A549 (cell line): ENCODE data around the gene MLLT3. TPM values are rescaled to one million over a fixed set of nuclear protein-coding genes. Genes with fewer than 3 reads are reported as not detected.

ENCODE experiments used
- ATAC-seq, 2 experiments: fragments of 200-7000 bp in 1 of 2; fragments of >200 bp in 1 of 2; cut with Nextera tagmentation in 1 of 2; cut with Tn5 transposase in 1 of 2; 3 replicates each; pipeline versions ENCODE4 v1.8.0 to v1.9.1; 2018 to 2020; ENCODE audit warnings: mild to moderate bottlenecking in 1 of 2, moderate library complexity in 1 of 2
- CTCF ChIA-PET: fragments of 300-600 bp; sonication (Branson Sonifier 250); formaldehyde crosslinking; extraction: SDS; loops from one replicate; lab custom pipeline; 2021; ENCODE audit warnings: antibody characterized with exemption, inconsistent platforms; lab: Yijun Ruan, JAX
- POLR2A ChIA-PET: fragments of 350-600 bp; formaldehyde crosslinking; extraction: SDS; loops from one replicate; lab custom pipeline; 2021; ENCODE audit warnings: antibody characterized with exemption, inconsistent platforms; lab: Yijun Ruan, JAX
- DNase-seq, 2 experiments: peaks; one replicate each; pipeline versions ENCODE4 v3.0.0 to v3.0.0-alpha.2; 2011 to 2016; ENCODE audit warnings: low read depth in 1 of 2, low spot score in 1 of 2
- FAIRE-seq: peaks from 2 replicates; lab custom pipeline; 2011; peaks lifted over from hg19 to GRCh38; lab: Jason Lieb, UNC
- H3K27ac ChIP-seq, 2 experiments: fragments of >200 bp; sonication (Bioruptor Twin); formaldehyde crosslinking; 3 replicates each; pipeline ENCODE4 v1.5.1; 2016 to 2017
- H3K4me1 ChIP-seq: fragments of >200 bp; sonication (Bioruptor Twin); formaldehyde crosslinking; 3 replicates; pipeline ENCODE4 v1.6.1; 2016
- H3K4me2 ChIP-seq: fragments of >200 bp; sonication (Bioruptor Twin); formaldehyde crosslinking; 3 replicates; pipeline ENCODE4 v1.6.1; 2016
- H3K4me3 ChIP-seq: fragments of >200 bp; sonication (Bioruptor Twin); formaldehyde crosslinking; 3 replicates; pipeline ENCODE4 v1.5.1; 2016
- H3K9me3 ChIP-seq: fragments of >200 bp; sonication (Bioruptor Twin); formaldehyde crosslinking; 3 replicates; pipeline ENCODE4 v1.6.1; 2016
- BHLHE40 ChIP-seq: IDR thresholded peaks from 2 replicates; pipeline ENCODE4 v1.6.1; 2012; ENCODE audit warnings: low read depth, low read length, inconsistent platforms
- CBX2 ChIP-seq: fragments of 200-600 bp; sonication (generic); IDR thresholded peaks from 2 replicates; pipeline ENCODE4 v1.6.1; 2016; ENCODE audit warnings: low read depth, mild to moderate bottlenecking, borderline replicate concordance
- EHMT2 ChIP-seq: fragments of 200-600 bp; sonication (generic); IDR thresholded peaks from 2 replicates; pipeline ENCODE4 v1.6.1; 2016; ENCODE audit warnings: antibody characterized with exemption, low read depth, mild to moderate bottlenecking, moderate library complexity
- ELK1 ChIP-seq: fragments of 150-350 bp; IDR thresholded peaks from 2 replicates; pipeline ENCODE4 v1.6.1; 2014; ENCODE audit warnings: low read depth, mild to moderate bottlenecking, low read length
- EP300 ChIP-seq, 2 experiments: fragments of >200 bp; sonication (Bioruptor Twin); formaldehyde crosslinking; IDR thresholded peaks; 2 replicates in 1 of 2; 3 replicates in 1 of 2; pipeline ENCODE4 v1.6.1; 2016 to 2017
- HDAC2 ChIP-seq: fragments of 200-600 bp; sonication (generic); IDR thresholded peaks from 2 replicates; pipeline ENCODE4 v1.6.1; 2016
- HOXB5 ChIP-seq: fragments of 250-450 bp; sonication (Bioruptor Pico); IDR thresholded peaks from 2 replicates; pipeline ENCODE4 v1.5.0; 2020; ENCODE audit warnings: mild to moderate bottlenecking, moderate library complexity
- KDM1A ChIP-seq: fragments of 200-600 bp; sonication (generic); IDR thresholded peaks from 2 replicates; pipeline ENCODE4 v1.6.1; 2016; ENCODE audit warnings: low read depth, mild to moderate bottlenecking
- MAFK ChIP-seq: fragments of 450-650 bp; IDR thresholded peaks from 2 replicates; pipeline ENCODE4 v1.6.1; 2014; ENCODE audit not compliant: partially characterized antibody
- MAX ChIP-seq: IDR thresholded peaks from 2 replicates; pipeline ENCODE4 v1.6.1; 2012
- NPAS2 ChIP-seq: fragments of 250-450 bp; sonication (Bioruptor Pico); IDR thresholded peaks from 2 replicates; pipeline ENCODE4 v1.8.0; 2022; ENCODE audit warnings: mild to moderate bottlenecking, moderate library complexity, borderline replicate concordance
- NR3C1 ChIP-seq: fragments of >200 bp; sonication (Bioruptor Twin); formaldehyde crosslinking; IDR thresholded peaks from 3 replicates; pipeline ENCODE4 v1.6.1; 2017
- PBX3 ChIP-seq: IDR thresholded peaks from 2 replicates; pipeline ENCODE4 v1.6.1; 2012
- PHF8 ChIP-seq: fragments of 200-600 bp; sonication (generic); IDR thresholded peaks from 2 replicates; pipeline ENCODE4 v1.6.1; 2016; ENCODE audit warnings: low read depth, mild to moderate bottlenecking, antibody characterized with exemption, moderate library complexity, borderline replicate concordance
- POLR2A ChIP-seq: IDR thresholded peaks from 2 replicates; pipeline ENCODE4 v1.6.1; 2012; ENCODE audit warnings: mild to moderate bottlenecking, low read length
- POLR2AphosphoS2 ChIP-seq: conservative IDR thresholded peaks from 2 replicates; pipeline ENCODE4 v1.6.1; 2012; ENCODE audit warnings: low read length, improper control_type of control experiment, inconsistent platforms
- RCOR1 ChIP-seq: fragments of 150-350 bp; IDR thresholded peaks from 2 replicates; pipeline ENCODE4 v1.6.1; 2014; ENCODE audit warnings: antibody characterized with exemption, low read length, low read depth
- REST ChIP-seq: fragments of 200-600 bp; sonication (generic); IDR thresholded peaks from 2 replicates; pipeline ENCODE4 v1.6.1; 2016; ENCODE audit warnings: antibody characterized with exemption, mild to moderate bottlenecking, moderate library complexity
- RNF2 ChIP-seq: fragments of 200-600 bp; sonication (generic); IDR thresholded peaks from 2 replicates; pipeline ENCODE4 v1.6.1; 2016; ENCODE audit warnings: low read depth, mild to moderate bottlenecking, antibody characterized with exemption, moderate library complexity, borderline replicate concordance
- TP53 ChIP-seq: fragments of 250-450 bp; sonication (Bioruptor Pico); IDR thresholded peaks from 2 replicates; pipeline ENCODE4 v1.5.0; 2021; ENCODE audit warnings: mild to moderate bottlenecking, moderate library complexity
- ZSCAN20 ChIP-seq: fragments of 250-450 bp; sonication (Bioruptor Pico); IDR thresholded peaks from 2 replicates; pipeline ENCODE4 v1.8.0; 2022; ENCODE audit warnings: mild to moderate bottlenecking, moderate library complexity
- WGBS: methylation state at CpG from one replicate; pipeline ENCODE4 v1.1.6; 2017; ENCODE audit errors: missing lambda C conversion rate; 5-methylcytosine and 5-hydroxymethylcytosine counted together
- polyA plus RNA-seq, 4 experiments: library from polyadenylated mRNA; depleted of rRNA in 3 of 4; stranded (reverse); fragments of >200 nt; fragmentation: RNase III in 1 of 4; extraction: RNeasy Plus Mini Kit Qiagen cat#74134 plus additional on column Dnase treatment in 1 of 4; gene quantifications; 2 replicates in 3 of 4; 3 replicates in 1 of 4; pipeline ENCODE4 v1.2.3, GENCODE V29; 2011 to 2017
- TF ChIP-seq, protein P1 (sequence below): fragments of >200 bp; sonication (Bioruptor Twin); formaldehyde crosslinking; IDR thresholded peaks from 3 replicates; pipeline ENCODE4 v1.6.1; 2016

Gene MLLT3
- polyA plus RNA-seq, 2 of the 4 experiments (the other 2 are of a cell fraction): 14.3 to 47.6 TPM

DNA sequence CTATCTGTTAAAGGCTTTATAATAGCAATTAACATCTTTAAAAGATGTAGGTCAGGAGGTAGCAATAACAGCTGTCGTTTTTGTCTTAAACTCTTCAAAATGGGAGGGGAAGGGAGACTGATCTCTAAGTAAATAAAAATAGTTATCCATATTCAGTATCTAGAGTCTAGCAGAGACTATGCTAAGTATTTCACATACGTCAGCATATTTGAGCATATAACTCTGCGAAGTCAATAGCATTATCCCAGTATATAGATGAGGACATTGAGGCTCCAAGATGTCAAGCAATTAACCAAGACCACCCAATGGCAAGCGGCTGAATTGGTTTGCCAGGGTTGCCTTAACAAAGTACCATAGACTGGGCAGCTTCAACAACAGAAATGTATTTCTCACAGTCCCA is 316.8 kb downstream of the MLLT3 start:
- Histone ChIP-seq H3K4me1 (no peaks in the 10 kb centered on the region), H3K4me2 (no peak overlapping the region), H3K4me3 (no peak overlapping the region), H3K9me3 (no peaks in the 10 kb centered on the region), H3K27ac (no peak overlapping the region)
- CTCF ChIA-PET: no interaction called here
- WGBS: 58% methylated on average over 4 of the region's 4 CpGs
- FAIRE-seq (no peak), DNase-seq (no peak), ATAC-seq (no peak)
- TF ChIP-seq BHLHE40 (no peak), MAFK (peak; percentile 92)
- POLR2A ChIA-PET: no interaction called here

DNA sequence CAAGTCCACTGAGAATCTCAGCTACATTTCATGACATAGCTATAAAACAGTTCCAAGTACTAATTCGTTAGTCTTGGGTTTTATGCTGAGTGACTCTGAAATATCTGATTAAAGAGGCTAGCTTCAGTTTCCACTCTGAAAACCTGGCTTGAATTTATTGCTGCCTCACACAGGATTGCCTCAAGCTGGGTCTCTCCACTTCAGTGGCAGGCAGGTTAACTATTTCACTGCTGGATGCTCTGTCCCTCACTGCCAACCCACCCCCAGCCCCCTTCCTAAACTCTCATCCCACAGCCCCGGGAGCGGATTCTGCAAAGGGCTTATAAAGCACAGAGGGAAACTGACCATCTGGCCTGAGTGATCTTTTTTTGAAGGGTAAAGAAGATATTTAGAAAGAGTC is 318.3 kb downstream of the MLLT3 start:
- Histone ChIP-seq H3K27ac (no peak overlapping the region), H3K4me3 (no peak overlapping the region), H3K4me2 (no peak overlapping the region), H3K4me1 (no peaks in the 10 kb centered on the region), H3K9me3 (no peaks in the 10 kb centered on the region)
- FAIRE-seq (no peak), ATAC-seq (no peak), DNase-seq (no peak)
- CTCF ChIA-PET: no interaction called here
- POLR2A ChIA-PET: no interaction called here
- 45% methylated on average over 3 of the region's 3 CpGs for WGBS
- TF ChIP-seq POLR2A (no peak), ZSCAN20 (CRISPR knock-in tag) (no peak), TP53 (CRISPR knock-in tag) (no peak), EP300 (IDR thresholded peaks at IDR 0.05) (no peak), PBX3 (no peak), PHF8 (no peak), MAX (no peak), NPAS2 (CRISPR knock-in tag) (no peak), RNF2 (no peak), EHMT2 (no peak), RCOR1 (no peak), HOXB5 (CRISPR knock-in tag) (no peak), NR3C1 (no peak), POLR2AphosphoS2 (no peak), ELK1 (no peak), HDAC2 (no peak), KDM1A (no peak), CBX2 (no peak), REST (no peak)
- TF ChIP-seq, protein P1, sequence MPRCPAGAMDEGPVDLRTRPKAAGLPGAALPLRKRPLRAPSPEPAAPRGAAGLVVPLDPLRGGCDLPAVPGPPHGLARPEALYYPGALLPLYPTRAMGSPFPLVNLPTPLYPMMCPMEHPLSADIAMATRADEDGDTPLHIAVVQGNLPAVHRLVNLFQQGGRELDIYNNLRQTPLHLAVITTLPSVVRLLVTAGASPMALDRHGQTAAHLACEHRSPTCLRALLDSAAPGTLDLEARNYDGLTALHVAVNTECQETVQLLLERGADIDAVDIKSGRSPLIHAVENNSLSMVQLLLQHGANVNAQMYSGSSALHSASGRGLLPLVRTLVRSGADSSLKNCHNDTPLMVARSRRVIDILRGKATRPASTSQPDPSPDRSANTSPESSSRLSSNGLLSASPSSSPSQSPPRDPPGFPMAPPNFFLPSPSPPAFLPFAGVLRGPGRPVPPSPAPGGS: no peak
